ENCODE measurements around the gene RPP14.

Gene RPP14

GRCh38 chr3:58291671-58292338, 14.2 kb upstream of the RPP14 start:
- DNase-seq (ENCODE audit: low read depth in 3 of 3): no peak

- no peak for DNase-seq (ENCODE audit: low read depth in 3 of 3)
Observed at GRCh38 chr3:58292866-58293265, 13.2 kb upstream of the RPP14 start.

- no peak for DNase-seq (ENCODE audit: low read depth in 3 of 3)
Observed at GRCh38 chr3:58293516-58293915, 12.5 kb upstream of the RPP14 start.

DNA sequence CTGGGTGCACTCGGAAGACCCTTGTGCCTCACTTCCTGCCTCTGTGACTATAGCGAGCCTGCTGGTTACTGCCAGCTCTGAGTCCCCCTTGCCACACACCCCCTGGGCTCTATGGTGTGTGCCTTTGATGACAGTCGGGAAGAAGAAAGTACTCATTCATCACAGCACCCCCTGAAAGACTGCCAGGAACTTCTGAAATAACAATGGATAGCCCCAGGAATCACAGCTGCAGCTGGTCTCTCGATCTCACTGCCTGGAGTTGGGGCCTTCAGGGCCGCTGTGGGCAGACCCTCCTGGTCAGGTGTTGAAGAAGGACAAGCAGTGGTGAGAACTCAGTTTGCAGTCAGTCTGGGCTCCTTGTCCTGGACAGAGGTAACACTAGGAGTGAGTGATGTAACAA, 9.8 kb upstream of the RPP14 start:
- DNase-seq (ENCODE audit: low read depth in 3 of 3): no peak

DNA sequence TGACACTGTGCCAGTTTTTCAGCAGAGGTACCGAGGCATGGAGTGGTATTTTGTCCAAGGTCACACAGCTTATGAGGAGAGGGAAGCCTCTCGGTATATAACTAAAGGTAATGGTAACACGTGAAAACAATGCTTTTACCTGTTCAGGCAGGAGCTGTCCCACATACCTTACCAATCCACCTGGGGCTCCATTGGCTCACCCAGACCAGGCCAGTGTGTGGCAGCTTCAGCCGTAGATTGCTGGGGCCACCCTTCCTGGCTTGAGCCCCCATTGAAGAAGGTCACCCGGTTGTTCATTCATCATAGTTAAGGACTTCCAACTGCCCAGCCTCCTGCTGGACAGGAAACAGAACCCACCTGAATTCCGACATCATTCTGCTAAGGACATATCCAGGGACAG, 9.2 kb upstream of the RPP14 start:
- DNase-seq (ENCODE audit: low read depth in 3 of 3): no peak

- no peak for DNase-seq (ENCODE audit: low read depth in 3 of 3)
Observed at GRCh38 chr3:58298190-58298589, 7.9 kb upstream of the RPP14 start.

DNA sequence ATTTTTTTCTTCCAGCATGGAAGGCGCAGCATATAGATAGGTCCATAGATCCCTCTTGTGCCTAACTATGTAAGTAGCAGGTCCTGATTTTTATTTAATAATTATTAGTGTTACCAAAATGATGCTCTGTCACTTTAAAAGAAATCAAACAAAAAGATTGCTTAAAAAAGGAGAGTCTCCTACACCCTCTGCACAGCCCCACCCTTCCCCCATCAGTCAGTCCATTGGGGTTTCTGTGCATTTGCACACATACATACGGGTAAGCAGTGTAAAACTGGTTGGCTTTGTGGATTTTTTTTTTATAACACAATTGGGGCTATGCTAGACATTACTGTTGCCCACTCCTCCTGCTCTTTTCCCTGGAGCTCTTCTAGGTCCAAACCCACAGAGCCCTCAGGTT, 7.0 kb upstream of the RPP14 start:
- DNase-seq (ENCODE audit: low read depth in 3 of 3): no peak

GRCh38 chr3:58299839-58300516, 6.1 kb upstream of the RPP14 start:
- DNase-seq (ENCODE audit: low read depth in 3 of 3): no peak

- no peak for DNase-seq (ENCODE audit: low read depth in 3 of 3)
Observed at GRCh38 chr3:58307639-58308215, 1.7 kb downstream of the RPP14 start.

DNA sequence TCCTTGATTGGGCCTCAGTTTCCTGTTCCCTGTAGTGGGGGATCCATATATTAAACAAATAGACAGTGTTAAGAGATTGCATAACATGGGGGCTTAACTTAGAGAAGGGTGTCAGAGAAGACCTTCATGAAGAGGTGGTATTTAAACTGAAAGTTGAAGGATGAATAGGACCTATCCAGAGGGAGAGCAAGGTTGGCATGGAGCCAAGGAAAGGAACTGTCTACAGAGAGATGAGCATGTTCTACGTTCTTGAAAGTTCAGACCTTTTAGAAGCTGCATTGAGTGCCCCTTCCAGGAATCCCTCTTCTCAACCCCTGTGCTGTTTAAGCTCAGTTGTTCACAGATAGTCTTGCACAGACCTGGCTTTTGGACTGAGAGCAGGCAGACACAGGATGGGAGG, 2.7 kb downstream of the RPP14 start:
- DNase-seq (ENCODE audit: low read depth in 3 of 3): no peak

DNA sequence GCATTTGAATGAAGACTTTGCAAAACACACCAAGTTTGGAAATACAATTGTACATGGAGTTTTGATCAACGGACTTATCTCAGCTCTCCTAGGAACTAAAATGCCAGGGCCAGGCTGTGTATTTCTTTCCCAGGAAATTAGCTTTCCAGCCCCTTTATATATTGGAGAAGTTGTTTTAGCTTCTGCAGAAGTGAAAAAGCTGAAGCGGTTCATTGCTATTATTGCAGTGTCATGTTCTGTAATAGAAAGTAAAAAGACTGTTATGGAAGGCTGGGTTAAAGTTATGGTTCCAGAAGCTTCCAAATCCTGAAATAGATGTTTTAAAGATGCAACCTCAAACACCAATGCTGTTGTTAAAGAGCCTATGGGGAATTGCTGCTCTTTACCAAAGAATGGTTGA, 11.8 kb downstream of the RPP14 start:
- no peak for DNase-seq (ENCODE audit: low read depth in 3 of 3)

GRCh38 chr3:58321791-58322190, 15.7 kb downstream of the RPP14 start:
- no peak for DNase-seq (ENCODE audit: low read depth in 3 of 3)

DNA sequence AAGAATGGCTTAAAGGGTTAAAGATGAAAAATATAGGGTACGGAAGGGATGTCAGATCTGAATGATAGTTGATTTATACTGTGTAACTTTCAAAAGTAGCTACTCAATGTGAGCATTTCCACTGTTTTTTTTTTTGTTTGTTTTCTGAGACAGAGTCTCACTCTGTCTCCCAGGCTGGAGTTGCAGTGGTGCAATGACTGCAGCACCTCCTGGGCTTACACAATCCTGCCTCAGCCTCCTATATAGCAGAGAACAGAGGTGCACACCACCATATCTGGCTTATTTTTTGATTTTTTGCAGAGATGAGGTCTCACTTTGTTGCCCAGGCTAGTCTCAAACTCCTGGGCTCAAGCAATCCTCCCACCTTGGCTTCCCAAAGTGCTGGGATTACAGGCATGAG, 16.7 kb downstream of the RPP14 start:
- DNase-seq (ENCODE audit: low read depth in 3 of 3): no peak

- no peak for DNase-seq (ENCODE audit: low read depth in 3 of 3)
Observed at GRCh38 chr3:58323529-58324390, 17.7 kb downstream of the RPP14 start.

DNA sequence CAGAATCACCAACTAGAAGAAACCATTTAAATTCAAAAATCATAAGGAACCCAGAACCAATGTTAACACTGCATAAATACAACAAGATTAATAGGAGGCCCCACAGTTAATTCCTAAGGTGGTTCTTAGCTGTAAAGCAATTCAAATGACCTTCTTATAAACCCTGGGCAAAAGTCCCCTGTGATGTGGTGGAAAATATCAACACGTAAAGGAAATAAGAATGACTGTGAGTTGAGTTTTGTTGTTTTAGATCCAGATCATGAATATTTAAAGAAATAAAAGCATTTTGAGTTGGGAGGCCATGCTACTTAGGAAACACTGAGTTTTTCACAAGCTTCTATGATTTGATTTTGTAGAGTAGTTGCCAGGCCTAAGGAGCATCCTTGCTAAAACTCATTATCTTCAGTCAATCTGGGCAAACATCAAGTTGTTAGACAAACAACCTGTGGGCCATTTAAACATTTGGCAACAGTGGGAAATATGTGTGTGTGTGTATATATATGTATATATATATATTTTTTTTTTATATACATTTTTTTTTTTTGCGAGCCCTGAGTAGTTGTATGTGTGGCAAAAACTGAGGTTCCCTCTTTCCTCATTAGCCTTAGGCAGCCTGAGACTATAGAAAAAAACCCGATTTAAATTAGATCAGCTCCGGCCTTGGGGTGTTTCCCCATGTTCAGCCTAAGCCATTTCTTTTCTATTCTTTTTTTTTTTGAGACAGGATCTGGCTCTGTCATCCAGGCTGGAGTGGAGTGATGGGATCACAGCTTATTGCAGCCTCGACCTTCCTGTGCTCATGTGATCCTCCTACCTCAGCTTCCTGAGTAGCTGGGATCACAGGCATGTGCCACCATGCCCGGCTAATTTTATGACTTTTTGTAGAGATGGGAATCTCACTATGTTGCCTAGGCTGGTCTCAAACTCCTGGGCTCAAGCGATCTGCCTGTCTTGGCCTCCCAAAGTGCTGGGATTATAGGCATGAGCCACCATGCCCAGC, 18.6 kb downstream of the RPP14 start:
- no peak for DNase-seq (ENCODE audit: low read depth in 3 of 3)

DNA sequence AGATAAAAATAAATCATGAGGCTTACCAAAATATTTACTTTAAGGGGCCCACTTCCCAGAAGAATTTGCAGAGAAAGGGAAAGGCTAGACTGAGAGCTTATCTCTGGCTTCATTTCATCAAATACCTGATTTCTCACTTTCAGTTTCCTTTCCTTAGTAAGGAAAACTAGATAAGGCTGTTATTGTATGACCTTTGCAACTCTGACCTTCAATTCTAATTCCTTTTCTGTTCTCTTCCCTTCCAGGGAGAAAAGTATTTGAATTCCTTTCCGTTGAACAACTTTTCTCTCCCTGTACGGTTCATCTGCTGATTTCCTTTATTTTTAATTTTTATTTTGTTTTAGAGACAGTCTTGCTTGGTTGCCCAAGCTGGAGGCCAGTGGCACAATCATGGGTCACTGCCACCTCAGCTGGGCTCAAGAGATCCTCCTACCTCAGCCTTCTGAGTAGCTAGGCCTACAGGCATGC, 19.5 kb downstream of the RPP14 start:
- DNase-seq (ENCODE audit: low read depth in 3 of 3): no peak

- no peak for DNase-seq (ENCODE audit: low read depth in 3 of 3)
Observed at GRCh38 chr3:58326267-58326900, 20.3 kb downstream of the RPP14 start.

DNA sequence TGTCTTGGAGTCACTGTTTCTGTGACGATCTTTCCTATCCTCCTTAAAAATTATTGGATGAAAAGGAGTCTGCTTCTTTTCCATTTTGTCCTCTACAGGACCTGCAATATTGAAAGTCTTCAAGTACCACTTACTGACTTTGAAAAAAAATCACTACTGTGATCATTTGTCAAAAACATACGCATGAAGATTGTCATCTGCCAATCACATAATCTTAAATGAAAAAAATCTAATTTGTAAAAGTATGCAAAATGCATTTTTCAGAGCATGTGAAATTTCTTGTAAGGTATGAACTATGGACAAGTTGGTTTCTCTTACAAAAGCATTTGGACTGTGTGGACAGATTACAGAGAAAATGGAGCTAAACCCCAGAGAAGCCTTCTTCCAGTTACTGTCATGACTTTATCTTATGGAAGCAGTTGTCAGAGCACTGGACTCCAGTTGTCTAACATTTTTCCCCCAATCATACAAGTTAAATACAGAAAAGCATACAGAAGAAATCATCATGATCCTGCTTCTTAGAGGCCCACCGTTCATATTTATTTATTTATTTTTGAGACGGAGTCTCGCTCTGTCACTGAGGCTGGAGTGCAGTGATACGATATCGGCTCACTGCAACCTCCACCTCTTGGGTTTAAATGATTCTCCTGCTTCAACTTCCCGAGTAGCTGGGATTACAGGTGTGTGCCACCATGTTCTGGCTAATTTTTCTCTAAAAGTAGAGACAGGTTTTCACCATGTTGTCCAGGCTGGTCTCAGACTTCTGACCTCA, 23.3 kb downstream of the RPP14 start:
- DNase-seq (ENCODE audit: low read depth in 3 of 3): no peak

DNA sequence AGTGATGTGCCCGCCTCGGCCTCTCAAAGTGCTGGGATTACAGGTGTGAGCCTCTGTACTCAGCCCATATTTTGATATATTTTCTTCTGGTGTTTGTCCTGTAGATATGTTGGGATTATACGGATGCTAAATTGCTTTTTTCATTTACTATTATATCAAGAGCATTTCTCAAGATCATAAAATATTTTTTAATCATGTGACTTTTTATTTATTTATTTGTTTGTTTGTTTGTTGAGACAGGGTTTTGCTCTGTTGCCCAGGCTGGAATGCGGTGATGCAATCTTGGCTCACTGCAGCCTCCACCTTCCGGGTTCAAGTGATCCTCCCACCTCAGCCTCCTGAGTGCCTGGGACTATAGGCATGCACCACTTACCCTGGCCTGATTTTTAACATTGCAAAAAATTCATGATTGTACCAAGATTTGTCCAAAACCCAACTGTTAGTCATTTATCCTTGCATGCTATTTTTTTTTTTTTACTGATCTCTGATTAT, 23.9 kb downstream of the RPP14 start:
- DNase-seq (ENCODE audit: low read depth in 3 of 3): no peak

All from stimulated activated CD4-positive, alpha-beta T cell treated with anti-CD3 and anti-CD28 coated beads, TNF-alpha, amount 100 ng/mL, for 24 hours (primary cell).